ENCODE data around the gene U2AF1L4.

Gene U2AF1L4

GRCh38 chr19:35790981-35791813 is 46.0 kb upstream of the U2AF1L4 start:
- H3K4me3 ChIP-seq (ENCODE audit: low read depth, low read length) = no peak overlapping the region
- CTCF ChIA-PET = no interaction called here
- DNase-seq (ENCODE audit: low read depth, low spot score) = no peak
- POLR2A ChIA-PET = no interaction called here
- no peak for TF ChIP-seq CTCF (IDR thresholded peaks at IDR 0.05; ENCODE audit: insufficient read depth, low read length, missing control alignments)

DNA sequence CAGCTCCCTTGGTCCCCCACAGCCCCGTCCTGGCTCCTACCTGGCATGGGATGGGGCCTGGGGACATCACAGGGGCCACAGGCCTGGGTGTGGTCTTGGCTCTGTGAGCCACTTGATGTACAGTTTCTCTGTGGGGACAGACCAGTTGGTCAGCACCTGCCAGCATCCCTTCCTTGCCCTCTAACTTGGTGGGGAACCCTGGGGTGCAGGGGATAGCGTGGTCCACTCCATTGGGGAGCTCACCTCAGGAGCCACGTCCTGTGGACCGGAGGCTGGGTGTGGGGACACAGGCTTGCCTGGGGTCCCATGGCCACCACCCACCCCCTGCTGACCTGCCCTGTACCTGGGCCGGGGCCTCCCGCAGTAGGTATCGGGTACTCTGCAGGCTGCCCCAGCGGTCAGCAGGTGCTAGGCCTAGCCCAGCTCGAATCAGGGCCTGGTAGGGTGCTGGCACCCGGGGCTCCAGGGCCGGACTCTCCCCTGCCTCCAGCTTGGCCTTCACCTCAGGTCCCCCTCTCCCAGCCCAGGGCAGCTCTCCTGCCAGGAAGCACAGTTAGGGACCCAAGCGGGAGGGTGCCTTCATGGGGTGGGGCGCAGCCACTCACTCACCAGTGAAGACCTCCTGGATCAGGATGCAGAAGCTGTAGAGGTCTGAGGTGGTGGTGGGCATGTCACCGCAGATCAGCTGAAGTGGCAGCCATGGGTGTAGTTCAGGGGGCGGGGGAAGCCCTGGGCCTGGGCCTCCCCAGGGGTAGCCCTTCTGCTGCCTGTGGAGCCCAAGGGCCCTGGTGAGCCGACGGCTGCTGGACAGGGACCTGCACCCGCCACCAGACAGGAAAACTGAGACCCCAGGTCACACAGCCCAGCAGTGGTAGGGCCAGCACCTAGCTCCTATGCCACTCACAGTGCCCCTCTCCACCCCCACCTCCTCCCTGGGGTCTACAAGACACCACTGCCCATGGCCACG is 45.0 kb upstream of the U2AF1L4 start:
- POLR2A ChIA-PET = no interaction called here
- CTCF ChIA-PET = interaction anchor here (1.0 kb wide), 1 partner anchor 14 kb away, joined by 3 read pairs; no protein-coding TSS in a partner anchor

GRCh38 chr19:35789195-35789977 is 44.2 kb upstream of the U2AF1L4 start:
- DNase-seq (ENCODE audit: low read depth, low spot score) = no peak
- no peak for TF ChIP-seq CTCF (IDR thresholded peaks at IDR 0.05; ENCODE audit: insufficient read depth, low read length, missing control alignments)
- ChIA-PET CTCF (interaction anchor here (1.0 kb wide), 1 partner anchor 13 kb away, joined by 3 read pairs; no protein-coding TSS in a partner anchor), POLR2A (no interaction called here)
- no peak overlapping the region for H3K4me3 ChIP-seq (ENCODE audit: low read depth, low read length)

More for the DNA sequence above, 45.0 kb upstream of the U2AF1L4 start:
- DNase-seq (ENCODE audit: low read depth, low spot score) = no peak
- H3K4me3 ChIP-seq (ENCODE audit: low read depth, low read length) = no peak overlapping the region
- no peak for TF ChIP-seq CTCF (IDR thresholded peaks at IDR 0.05; ENCODE audit: insufficient read depth, low read length, missing control alignments)

GRCh38 chr19:35788205-35788960 is 43.2 kb upstream of the U2AF1L4 start:
- CTCF ChIA-PET = no interaction called here
- POLR2A ChIA-PET = no interaction called here
- TF ChIP-seq CTCF (IDR thresholded peaks at IDR 0.05; ENCODE audit: insufficient read depth, low read length, missing control alignments) = no peak
- no peak overlapping the region for H3K4me3 ChIP-seq (ENCODE audit: low read depth, low read length)
- no peak for DNase-seq (ENCODE audit: low read depth, low spot score)

DNA sequence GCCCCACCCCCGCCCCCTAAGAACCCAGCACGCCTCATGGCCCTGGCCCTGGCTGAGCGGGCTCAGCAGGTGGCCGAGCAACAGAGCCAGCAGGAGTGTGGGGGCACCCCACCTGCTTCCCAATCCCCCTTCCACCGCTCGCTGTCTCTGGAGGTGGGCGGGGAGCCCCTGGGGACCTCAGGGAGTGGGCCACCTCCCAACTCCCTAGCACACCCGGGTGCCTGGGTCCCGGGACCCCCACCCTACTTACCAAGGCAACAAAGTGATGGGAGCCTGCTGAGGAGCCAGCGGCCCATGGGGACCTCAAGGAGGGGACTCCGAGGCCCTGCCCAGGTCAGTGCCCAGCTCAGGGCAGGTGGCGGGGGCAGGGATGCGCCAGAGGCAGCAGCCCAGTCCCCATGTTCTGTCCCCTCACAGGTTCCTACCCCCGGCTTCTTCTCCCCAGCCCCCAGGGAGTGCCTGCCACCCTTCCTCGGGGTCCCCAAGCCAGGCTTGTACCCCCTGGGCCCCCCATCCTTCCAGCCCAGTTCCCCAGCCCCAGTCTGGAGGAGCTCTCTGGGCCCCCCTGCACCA is 42.1 kb upstream of the U2AF1L4 start:
- no peak overlapping the region for H3K4me3 ChIP-seq (ENCODE audit: low read depth, low read length)
- TF ChIP-seq CTCF (IDR thresholded peaks at IDR 0.05; ENCODE audit: insufficient read depth, low read length, missing control alignments) = no peak
- DNase-seq (ENCODE audit: low read depth, low spot score) = no peak
- CTCF ChIA-PET = no interaction called here
- POLR2A ChIA-PET = no interaction called here
